NCI-H748 (cell line): ENCODE results near the gene GALNT15.

Experiments used
- DNase-seq: peaks from one replicate; lab custom pipeline; 2025; ENCODE audit not compliant: unreplicated experiment; lab: John Stamatoyannopoulos, UW

Gene GALNT15

DNA sequence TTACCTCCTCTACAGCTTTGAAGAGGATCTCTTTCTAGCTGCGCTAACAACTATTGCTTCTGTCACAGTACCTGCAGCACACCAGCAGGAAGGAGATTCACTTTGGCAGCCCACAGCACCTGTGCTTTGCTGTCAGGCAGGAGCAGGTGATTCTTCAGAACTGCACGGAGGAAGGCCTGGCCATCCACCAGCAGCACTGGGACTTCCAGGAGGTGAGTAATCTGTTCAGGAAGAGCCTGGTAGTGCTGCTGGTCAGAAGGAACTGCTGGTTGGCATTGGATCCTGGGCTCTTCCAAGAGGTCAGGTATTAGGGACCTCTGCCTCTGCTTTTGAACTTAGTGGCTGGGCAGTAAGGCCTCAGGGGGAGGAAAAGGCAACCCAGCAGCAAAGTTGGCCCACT, 48.1 kb downstream of the GALNT15 start:
- DNase-seq, result no peak

DNA sequence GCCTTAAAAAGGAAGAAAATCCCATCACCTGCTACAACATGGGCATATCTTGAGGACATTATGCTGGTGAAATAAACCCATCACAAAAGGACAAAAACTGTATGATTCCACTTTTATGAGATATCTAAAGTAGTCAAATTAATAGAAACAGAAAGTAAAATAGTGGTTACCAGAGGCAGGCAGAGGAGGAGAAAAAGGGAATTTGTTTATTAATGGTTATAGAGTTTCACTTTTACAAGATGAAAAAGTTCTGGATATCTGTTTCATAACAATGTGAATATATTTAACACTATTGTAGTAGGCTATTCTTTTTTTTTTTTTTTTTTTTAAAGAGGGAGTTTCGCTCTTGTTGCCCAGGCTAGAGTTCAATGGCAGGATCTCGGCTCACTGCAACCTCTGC, 49.8 kb downstream of the GALNT15 start:
- DNase-seq, result no peak

GRCh38 chr3:16227566-16227965, 53.1 kb downstream of the GALNT15 start:
- no peak for DNase-seq

- no peak for DNase-seq
Observed at GRCh38 chr3:16229681-16230080, 55.2 kb downstream of the GALNT15 start.

GRCh38 chr3:16231983-16232382, 57.5 kb downstream of the GALNT15 start:
- no peak for DNase-seq

GRCh38 chr3:16233806-16234205, 59.3 kb downstream of the GALNT15 start:
- DNase-seq, result no peak

- no peak for DNase-seq
Observed at GRCh38 chr3:16234281-16234680, 59.8 kb downstream of the GALNT15 start.

DNA sequence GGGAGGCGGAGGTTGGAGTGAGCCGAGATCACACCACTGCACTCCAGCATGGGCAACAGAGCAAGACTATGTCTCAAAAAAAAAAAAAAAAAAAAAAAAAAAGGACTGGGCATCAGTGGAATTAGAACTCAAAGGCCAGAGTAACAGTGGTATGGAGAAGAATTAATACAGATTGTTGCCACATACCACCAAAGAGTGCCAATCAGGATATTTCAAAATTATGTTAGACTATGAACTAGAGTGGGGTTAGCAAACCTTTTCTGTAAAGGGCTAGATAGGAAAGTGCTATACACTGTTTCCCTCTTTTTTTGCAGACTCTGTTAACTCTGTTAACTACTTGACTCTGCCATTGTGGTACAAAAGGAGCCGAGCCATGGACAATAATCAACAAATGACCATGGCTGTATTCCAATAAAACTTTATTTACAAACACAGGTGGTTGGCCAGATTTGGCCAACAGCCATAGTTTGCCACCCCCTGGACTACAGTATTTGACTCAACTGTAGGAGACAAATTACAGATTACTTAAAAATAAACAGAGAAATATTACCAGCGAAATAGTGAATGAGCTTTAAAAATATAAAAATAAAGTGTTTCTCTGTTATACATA, 61.7 kb downstream of the GALNT15 start:
- DNase-seq, result no peak

DNA sequence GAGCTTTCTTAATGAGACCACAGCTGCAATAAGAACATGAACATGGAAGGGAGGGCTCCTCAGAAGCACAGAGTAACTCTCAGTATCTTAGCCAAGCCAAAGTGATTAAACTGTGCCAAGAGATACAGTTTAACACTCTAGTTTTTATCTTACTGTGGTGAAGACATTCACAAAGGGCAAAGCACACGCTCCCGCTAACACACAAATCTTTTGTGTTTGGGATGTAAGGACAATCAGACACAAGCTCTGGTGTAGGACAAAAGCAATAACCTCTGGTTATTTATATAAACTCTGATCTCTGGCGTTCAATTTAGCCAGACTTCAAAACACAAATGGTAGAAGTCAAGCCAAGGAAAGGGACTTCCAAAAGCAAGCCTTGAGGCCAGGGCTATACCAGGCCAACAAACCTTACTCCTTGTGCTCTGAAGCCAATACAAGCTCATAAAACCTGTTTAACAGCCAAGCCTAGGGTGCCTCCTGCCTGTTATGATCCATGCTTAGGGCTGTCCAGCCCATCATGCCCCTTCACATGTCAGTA, 62.4 kb downstream of the GALNT15 start:
- no peak for DNase-seq

DNA sequence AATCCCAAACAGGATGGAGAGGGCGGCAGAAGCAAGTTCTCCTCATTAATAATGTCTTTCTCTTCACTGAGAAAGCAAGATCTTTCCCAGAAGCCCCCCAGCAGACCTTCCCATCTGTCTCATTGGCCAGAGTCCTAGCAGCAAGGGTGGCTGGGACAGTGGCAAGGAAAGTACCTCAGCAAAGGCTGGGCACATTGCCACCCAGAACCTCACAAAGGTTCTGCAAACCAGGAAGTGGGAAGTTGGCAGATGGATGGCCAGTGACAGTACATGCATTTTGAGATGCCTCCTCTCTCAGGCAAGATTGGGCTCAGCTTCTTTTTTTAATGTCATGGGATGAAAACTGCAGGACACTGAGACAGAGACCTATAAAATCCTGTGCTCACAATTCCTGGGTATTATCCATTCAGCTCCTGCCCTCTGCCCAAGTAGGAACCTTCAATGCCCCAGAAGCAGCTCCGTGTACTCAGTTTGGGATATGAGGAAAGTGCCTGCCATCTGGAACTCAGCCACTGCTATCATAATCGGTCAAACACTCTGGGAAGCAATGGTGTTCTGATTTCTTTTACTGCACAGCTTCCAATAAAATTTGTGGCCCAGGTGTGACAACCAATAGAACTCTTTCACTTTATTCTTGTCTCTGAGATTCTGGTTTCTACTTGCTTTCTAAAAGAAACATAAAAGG, 64.7 kb downstream of the GALNT15 start:
- no peak for DNase-seq

GRCh38 chr3:16239780-16240179, 65.3 kb downstream of the GALNT15 start:
- DNase-seq, result no peak

DNA sequence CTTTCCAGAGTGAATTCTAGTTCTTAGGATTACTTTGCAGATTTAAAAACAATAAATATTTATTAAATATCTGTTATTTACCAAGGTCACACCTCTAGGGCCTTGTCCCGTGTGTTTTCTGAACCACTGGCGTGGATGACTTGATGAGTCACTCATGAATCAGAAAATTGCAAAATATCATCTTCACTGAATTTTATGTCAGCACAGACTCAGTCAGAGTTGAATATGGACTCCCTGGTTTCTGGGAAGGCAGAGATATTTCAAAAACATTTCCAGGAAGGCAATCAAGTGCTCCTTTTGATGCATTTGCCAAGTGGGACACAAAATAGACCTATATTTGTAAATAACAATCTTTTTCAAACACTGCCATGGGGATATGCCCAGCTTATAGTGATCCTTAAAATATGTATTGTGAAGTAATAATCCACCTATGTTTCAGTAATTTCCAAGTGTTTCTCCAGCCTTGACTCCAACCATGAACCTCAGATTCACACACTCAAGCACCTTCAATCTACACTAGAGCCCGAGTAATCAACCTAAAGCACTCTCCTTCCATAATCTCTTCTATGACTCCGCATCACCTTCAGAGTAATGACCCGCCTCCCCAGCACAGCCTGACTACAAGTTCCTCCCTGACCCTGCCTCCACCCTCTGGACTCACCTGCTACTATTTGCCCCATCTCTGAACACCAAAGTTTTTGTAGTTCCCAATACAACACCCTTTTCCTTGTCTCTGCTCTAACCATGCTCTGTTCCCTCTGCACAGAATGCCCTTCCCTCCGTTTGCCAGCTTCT, 65.9 kb downstream of the GALNT15 start:
- no peak for DNase-seq

DNA sequence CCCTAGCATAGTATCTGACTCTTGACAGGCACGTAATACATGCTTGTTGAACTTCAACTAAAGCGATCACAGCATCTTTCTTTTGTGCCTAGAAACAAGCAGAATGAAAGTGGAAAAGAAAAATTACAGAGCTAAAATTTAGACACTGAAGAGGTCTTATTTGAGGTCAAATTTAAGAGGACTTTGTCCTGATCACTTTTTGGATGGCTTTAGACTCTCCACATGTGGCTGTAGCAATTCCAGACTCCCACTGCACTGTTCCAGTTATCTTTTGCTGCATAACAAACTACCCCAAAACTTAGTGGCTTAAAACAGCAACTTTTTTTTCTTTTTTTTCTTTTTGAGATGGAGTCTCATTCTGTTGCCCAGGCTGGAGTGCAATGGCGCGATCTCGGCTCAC, 66.7 kb downstream of the GALNT15 start:
- no peak for DNase-seq

GRCh38 chr3:16242177-16242576, 67.7 kb downstream of the GALNT15 start:
- DNase-seq, result no peak

DNA sequence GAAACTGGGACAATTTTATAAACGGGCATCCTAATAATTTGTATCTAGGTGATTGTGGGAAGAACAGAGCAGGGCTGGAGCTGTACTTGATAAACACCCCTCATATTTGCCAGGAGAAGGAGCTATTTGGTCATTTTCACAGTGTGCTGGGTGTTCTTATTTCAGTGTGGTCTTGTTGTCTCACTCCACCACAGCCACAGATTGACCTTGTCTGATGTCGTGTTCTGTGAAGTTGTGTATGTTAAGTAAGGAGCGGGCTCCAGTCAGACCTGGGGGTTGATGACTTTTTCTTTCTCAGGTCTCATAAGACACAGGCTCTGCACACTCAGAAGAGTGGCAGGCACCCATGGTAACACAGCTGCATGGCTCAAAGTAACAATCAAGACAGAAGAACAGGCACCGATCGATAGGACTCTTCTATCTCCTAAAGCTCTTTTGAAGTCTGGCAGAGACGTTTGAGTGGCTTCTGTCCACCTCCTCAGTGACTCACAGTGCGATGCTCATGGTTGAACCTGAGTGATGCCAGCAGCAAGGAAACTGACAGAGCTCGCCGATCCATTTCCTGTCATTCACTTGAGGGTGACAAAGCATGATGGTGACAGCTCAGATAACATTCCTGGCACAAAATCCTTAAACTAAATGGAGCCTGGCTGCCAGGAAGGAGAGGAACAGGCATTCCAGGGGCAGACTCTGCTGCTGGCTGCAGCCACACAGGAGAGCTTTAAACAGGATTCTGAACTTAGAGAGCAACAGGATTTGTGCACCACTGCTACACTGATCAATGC, 69.4 kb downstream of the GALNT15 start:
- DNase-seq, result no peak

DNA sequence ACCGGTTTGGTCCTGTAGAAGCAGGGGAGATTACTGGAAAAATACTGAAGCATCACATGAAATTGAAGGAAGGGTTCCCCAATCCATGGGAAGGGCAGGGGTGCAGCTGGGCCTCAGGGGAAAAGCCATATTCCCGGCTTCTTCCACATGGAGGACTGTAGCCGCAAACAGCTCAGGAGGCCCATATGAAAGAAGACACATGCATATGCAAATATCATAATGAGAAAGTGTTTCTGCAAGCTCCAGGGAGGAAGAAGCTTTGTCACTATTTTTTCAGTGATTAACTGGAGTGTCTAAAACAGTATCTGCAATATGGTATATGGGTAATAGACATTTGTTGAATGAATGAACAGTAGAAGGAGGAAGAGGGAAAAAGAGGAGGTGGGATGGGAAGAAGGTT, 71.1 kb downstream of the GALNT15 start:
- no peak for DNase-seq

- DNase-seq, result peak; percentile 76
Observed at GRCh38 chr3:16247282-16248061, 73.0 kb downstream of the GALNT15 start.

DNA sequence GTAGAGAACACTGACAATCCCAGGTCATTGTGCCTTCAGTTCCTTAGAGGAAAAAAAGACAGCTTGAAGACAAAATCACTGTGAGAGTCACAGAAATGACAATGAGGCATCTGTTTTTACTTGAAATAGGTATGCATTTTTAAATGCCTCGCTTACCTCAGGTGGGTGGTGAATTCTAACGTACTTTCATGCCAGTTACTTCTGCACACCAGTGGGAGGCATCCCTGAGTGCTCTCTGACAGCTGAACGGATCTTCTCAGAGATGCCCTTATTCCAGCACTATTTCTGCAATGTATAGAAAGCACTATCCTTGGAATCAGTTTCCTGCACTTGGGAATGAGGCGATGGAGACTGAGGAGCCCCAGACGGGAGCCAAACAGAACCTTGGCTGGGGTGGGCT, 74.1 kb downstream of the GALNT15 start:
- no peak for DNase-seq

GRCh38 chr3:16249336-16249735, 74.9 kb downstream of the GALNT15 start:
- no peak for DNase-seq

DNA sequence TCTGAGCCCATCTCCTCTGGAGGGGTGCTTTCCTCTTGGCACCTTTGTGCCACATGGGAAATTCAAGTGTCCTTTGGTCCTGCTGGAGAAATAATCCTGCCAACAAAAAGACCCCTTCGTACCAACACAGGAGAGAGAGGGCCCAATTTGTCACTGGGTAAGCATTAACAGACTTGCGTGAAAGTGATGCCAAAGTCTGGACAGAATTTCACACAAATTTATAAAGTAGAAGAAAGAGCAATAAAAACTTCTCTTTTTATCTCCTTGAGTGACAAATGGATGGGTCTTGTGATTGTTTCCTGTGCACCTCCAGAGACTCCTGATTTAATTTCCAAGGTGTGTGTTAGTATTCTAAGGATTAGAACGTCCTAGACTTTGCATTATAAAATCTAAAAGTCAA, 75.4 kb downstream of the GALNT15 start:
- DNase-seq, result no peak
